GM12873 (cell line): ENCODE results near the gene PIGH.

Source experiments
- TF ChIP-seq, protein P1 (sequence below): IDR thresholded peaks from 2 replicates; pipeline ENCODE4 v1.5.1; 2012; ENCODE audit warnings: low read depth, mild to moderate bottlenecking, moderate library complexity, low read length, control low read depth; ENCODE audit not compliant: insufficient read depth; ENCODE audit errors: missing control alignments

Gene PIGH

DNA sequence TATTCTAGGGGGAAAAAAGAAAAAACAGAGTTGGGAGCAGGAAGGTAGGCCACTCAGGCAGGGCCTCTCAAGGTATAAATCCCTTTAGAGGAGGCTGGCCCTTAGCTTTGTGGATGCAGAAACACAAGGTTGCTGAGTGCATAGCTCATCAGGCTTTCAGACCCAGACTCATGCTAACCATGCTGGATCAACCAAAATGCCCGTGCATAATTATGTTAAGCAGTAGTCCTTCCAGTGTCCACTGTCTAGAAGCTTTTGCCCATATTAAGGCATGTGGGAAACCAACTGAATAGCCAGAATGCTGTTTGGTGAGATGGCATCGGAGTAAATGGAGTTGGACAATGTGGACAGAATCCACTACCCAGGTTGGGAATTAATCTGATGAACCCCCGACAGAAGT lies 38.6 kb upstream of the PIGH start:
- TF ChIP-seq, protein P1, sequence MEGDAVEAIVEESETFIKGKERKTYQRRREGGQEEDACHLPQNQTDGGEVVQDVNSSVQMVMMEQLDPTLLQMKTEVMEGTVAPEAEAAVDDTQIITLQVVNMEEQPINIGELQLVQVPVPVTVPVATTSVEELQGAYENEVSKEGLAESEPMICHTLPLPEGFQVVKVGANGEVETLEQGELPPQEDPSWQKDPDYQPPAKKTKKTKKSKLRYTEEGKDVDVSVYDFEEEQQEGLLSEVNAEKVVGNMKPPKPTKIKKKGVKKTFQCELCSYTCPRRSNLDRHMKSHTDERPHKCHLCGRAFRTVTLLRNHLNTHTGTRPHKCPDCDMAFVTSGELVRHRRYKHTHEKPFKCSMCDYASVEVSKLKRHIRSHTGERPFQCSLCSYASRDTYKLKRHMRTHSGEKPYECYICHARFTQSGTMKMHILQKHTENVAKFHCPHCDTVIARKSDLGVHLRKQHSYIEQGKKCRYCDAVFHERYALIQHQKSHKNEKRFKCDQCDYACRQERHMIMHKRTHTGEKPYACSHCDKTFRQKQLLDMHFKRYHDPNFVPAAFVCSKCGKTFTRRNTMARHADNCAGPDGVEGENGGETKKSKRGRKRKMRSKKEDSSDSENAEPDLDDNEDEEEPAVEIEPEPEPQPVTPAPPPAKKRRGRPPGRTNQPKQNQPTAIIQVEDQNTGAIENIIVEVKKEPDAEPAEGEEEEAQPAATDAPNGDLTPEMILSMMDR, result no peak

- TF ChIP-seq, protein P1, result no peak
Measured at GRCh38 chr14:67636361-67636919, 36.4 kb upstream of the PIGH start.

DNA sequence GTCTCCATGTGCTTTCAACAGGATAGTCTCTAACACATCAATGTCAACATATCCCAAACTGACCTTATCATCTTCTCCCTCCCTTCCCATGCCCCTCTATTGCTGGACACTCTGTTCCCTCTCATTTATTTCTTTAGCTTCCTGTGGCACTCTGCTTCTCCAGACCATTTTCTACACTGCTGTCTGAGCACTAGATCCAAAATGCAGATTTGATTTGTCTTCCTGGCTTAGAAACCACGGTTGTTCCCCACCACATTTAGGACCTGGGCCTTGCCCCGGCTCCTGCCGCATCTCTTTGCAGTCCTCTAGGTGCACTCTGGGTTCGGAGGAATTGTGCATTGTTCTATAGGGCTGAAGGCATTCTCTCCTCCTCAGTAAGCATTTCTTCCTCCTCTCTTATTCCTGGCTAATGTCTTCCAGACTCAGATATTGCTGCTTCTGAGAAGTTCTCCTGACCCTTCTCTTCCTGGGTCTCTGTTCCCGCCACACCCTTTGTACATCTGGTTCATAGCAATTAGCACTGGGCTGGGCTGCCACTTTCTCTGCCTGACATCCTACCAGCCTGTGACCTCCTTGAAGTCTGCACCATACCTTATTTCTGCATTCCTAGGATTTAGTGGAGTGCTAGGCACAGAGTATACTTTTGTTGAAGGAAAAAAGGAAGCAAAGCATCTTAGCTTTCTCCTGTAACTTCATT lies 33.5 kb upstream of the PIGH start:
- TF ChIP-seq, protein P1, result no peak

DNA sequence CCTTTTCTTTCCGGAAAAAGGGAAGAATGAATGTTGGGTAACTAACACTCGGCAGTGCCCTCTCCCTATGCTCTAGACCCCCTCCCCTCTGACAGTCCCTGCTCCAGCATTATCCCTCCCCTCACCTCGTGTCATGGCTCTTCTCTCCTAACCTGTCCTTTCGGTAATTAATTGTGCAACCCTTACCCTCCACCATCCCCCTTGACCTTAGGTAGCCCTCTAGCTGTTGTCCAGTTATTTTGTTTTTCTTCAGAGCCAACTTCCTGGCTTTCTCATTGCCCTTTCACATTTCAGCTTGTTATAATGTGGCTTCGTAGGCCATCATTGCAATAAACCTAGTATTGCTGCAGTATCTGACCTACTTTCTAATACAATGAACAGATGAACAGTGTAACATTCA lies 30.9 kb upstream of the PIGH start:
- TF ChIP-seq, protein P1, result no peak

- TF ChIP-seq, protein P1, result no peak
Measured at GRCh38 chr14:67630186-67630585, 30.1 kb upstream of the PIGH start.

GRCh38 chr14:67627519-67627918 lies 27.5 kb upstream of the PIGH start:
- TF ChIP-seq, protein P1, result no peak

- TF ChIP-seq, protein P1, result no peak
Measured at GRCh38 chr14:67623114-67623513, 23.0 kb upstream of the PIGH start.
